Mesothelial cell of epicardium (in vitro differentiated cells): ENCODE data around the gene DCLK1. TPM values are rescaled to one million over a fixed set of nuclear protein-coding genes. Genes with fewer than 3 reads are reported as not detected.

ENCODE experiments used
- DNase-seq, 2 experiments: peaks; one replicate each; pipeline ENCODE4 v3.0.0; 2021; ENCODE audit warnings: low spot score in 2 of 2; ENCODE audit not compliant: unreplicated experiment in 2 of 2
- H3K27ac Mint-ChIP-seq: 2 replicates; pipeline ENCODE4 v1.8.0; 2021; ENCODE audit warnings: mixed read lengths
- H3K27me3 Mint-ChIP-seq: 2 replicates; pipeline ENCODE4 v1.8.0; 2021; ENCODE audit warnings: low read depth, mixed read lengths
- H3K36me3 Mint-ChIP-seq: 2 replicates; pipeline ENCODE4 v1.8.0; 2021; ENCODE audit warnings: mixed read lengths
- H3K4me1 Mint-ChIP-seq: 2 replicates; pipeline ENCODE4 v1.8.0; 2021; ENCODE audit warnings: mixed read lengths
- H3K4me3 Mint-ChIP-seq: 2 replicates; pipeline ENCODE4 v1.8.0; 2021; ENCODE audit warnings: mild to moderate bottlenecking, moderate library complexity, mixed read lengths
- H3K9me3 Mint-ChIP-seq: 2 replicates; pipeline ENCODE4 v1.8.0; 2021; ENCODE audit warnings: mixed read lengths
- total RNA-seq: library from RNA; stranded (reverse); gene quantifications from 3 replicates; pipeline ENCODE4 v1.2.1, GENCODE V29; 2021
- TF ChIP-seq, protein P1 (sequence below): fragments of 200-600 bp; sonication (generic); IDR thresholded peaks from one replicate; pipeline ENCODE4 v1.5.0; 2021; ENCODE audit warnings: antibody characterized with exemption; ENCODE audit not compliant: unreplicated experiment

DCLK1 gene
- total RNA-seq, 1 donor from 2014 or later: 21.7 TPM

DNA sequence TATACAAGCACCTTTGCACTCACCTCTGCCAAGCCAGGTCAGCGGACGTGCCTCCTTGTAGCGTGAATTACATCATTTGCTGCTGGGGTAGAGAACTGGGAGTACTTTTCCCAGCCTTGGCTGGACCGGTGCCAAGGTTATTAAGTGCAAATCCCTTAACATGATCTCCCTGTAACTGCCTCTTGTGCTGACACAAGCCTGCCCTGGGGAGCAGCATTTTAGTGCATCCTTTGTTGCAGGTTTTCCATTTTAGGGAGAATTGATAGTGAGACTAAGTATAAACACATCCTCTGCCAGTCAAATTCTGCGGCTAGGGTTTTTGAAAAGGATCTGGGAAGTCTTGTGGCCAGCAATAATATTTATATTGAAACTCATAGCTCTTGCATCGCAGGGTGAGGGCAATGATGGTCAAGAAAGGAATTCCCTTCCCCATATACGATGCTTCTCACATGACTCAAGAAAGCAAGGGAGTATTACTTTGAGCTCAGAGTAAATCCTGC, 32.7 kb upstream of the DCLK1 start:
- peaks cover 34% of the 10 kb centered on the region for H3K27me3 Mint-ChIP-seq
- TF ChIP-seq, protein P1, sequence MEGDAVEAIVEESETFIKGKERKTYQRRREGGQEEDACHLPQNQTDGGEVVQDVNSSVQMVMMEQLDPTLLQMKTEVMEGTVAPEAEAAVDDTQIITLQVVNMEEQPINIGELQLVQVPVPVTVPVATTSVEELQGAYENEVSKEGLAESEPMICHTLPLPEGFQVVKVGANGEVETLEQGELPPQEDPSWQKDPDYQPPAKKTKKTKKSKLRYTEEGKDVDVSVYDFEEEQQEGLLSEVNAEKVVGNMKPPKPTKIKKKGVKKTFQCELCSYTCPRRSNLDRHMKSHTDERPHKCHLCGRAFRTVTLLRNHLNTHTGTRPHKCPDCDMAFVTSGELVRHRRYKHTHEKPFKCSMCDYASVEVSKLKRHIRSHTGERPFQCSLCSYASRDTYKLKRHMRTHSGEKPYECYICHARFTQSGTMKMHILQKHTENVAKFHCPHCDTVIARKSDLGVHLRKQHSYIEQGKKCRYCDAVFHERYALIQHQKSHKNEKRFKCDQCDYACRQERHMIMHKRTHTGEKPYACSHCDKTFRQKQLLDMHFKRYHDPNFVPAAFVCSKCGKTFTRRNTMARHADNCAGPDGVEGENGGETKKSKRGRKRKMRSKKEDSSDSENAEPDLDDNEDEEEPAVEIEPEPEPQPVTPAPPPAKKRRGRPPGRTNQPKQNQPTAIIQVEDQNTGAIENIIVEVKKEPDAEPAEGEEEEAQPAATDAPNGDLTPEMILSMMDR: no peak
- peaks cover 26% of the 10 kb centered on the region for H3K4me1 Mint-ChIP-seq
- no peak overlapping the region for H3K4me3 Mint-ChIP-seq
- no peak for DNase-seq
- H3K36me3 Mint-ChIP-seq: no peaks in the 10 kb centered on the region
- H3K9me3 Mint-ChIP-seq: no peaks in the 10 kb centered on the region
- H3K27ac Mint-ChIP-seq: no peak overlapping the region

DNA sequence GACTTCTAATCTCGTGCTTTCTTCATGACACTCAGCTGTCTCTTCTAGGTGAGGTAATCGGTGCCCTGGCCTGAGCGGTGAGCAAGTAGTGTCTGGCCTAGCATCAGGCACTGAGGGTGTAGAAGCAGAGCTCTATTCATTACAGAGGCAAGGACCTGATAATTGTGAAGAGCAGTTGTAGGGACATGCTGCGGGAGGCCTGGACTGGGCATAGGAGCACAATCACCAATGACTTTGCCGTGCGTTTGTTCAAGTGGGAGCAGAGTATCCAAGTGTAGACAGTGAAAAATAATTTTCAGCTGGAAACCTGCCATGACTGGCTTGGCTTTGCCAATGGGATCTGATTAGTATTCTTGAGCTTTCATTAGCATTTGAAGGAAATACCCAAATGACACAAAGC, 32.1 kb upstream of the DCLK1 start:
- peaks cover 26% of the 10 kb centered on the region for H3K4me1 Mint-ChIP-seq
- H3K27me3 Mint-ChIP-seq: peaks cover 29% of the 10 kb centered on the region
- H3K27ac Mint-ChIP-seq: no peak overlapping the region
- no peak overlapping the region for H3K4me3 Mint-ChIP-seq
- H3K9me3 Mint-ChIP-seq: no peaks in the 10 kb centered on the region
- no peak for DNase-seq
- no peaks in the 10 kb centered on the region for H3K36me3 Mint-ChIP-seq
- TF ChIP-seq, protein P1: no peak

DNA sequence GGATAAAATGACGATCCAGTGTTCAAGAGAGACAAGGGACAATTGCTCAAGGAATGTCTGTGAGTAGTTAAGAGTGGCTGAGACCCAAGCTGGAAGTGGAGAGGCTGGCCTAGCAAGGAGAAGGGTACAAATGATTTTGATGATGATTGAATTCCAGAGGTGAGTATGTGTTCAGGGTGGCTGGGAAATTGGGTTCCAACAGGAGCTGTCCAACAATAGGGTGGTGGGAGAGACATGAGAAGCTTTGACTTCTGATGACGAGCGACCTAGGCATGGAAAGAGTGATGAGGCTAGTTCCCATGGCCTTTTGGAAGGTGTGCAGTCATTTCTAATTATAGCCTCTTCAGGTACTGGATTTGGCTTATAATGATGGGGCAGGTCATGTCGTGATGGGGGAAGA, 29.1 kb upstream of the DCLK1 start:
- DNase-seq: no peak
- no peaks in the 10 kb centered on the region for H3K9me3 Mint-ChIP-seq
- H3K4me3 Mint-ChIP-seq: no peak overlapping the region

DNA sequence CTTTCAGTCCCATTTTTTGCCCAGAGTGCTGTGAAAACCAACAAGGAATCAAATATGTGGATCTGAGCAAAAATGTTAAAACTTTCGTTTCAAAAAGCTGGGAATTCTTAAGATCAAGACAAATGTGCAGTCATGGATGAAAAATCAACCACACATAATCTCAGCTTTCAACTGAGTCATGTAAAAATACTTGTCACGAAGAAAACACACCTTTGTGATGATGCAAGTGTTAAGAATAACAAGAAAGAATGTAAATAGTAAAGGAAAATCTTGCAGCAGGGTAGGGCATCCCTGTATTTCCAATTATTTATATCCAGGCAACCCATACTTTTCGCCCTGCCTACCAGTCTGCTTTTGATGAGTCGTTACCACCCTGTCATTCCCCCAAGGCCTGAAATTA, 27.4 kb upstream of the DCLK1 start:
- H3K27me3 Mint-ChIP-seq: peaks cover 37% of the 10 kb centered on the region
- DNase-seq: no peak
- H3K9me3 Mint-ChIP-seq: no peaks in the 10 kb centered on the region
- H3K4me3 Mint-ChIP-seq: no peak overlapping the region
- H3K27ac Mint-ChIP-seq: no peak overlapping the region
- peaks cover 42% of the 10 kb centered on the region for H3K4me1 Mint-ChIP-seq
- H3K36me3 Mint-ChIP-seq: no peaks in the 10 kb centered on the region
- TF ChIP-seq, protein P1: no peak

More for the DNA sequence above, 29.1 kb upstream of the DCLK1 start:
- Mint-ChIP-seq H3K27me3 (peaks cover 24% of the 10 kb centered on the region), H3K4me1 (peaks cover 39% of the 10 kb centered on the region), H3K27ac (no peak overlapping the region), H3K36me3 (no peaks in the 10 kb centered on the region)
- TF ChIP-seq, protein P1: no peak

DNA sequence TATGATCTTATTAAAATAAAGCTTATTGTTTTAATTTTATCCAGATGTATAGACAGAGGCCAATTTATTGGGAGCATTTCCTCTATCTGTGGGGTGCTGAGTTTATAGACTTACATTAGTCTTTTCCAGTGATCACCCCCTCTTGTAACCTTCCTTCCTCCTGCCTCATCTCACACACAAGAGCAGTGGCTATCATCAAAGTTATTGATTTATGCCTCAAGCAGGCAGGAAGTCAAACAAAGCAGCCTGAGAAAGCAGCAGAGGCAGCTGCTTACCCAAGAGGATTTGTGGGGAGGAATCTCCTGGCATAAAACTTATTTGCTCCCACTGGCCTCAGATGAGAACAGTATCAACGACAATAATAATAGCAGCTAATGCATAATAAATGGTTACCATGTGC, 26.3 kb upstream of the DCLK1 start:
- H3K9me3 Mint-ChIP-seq: no peaks in the 10 kb centered on the region
- no peak for DNase-seq
- no peak overlapping the region for H3K27ac Mint-ChIP-seq
- peaks cover 32% of the 10 kb centered on the region for H3K4me1 Mint-ChIP-seq
- H3K36me3 Mint-ChIP-seq: no peaks in the 10 kb centered on the region
- H3K27me3 Mint-ChIP-seq: peaks cover 42% of the 10 kb centered on the region
- H3K4me3 Mint-ChIP-seq: no peak overlapping the region
- TF ChIP-seq, protein P1: no peak
